Sigmoid colon (tissue), 7 donors: ENCODE data around the gene CHD5. TPM values are rescaled to one million over a fixed set of nuclear protein-coding genes. Genes with fewer than 3 reads are reported as not detected.

ENCODE experiments used
- DNase-seq: peaks from one replicate; pipeline ENCODE4 v3.0.0-alpha.2; 2019
- H3K27ac ChIP-seq, 4 donors: fragments of 200-600 bp; sonication (generic); one replicate each; pipeline ENCODE4 v1.5.1; 2016 to 2019; ENCODE audit warnings: mild to moderate bottlenecking in 1 of 4
- H3K27me3 ChIP-seq, 3 donors: fragments of 200-600 bp; sonication (generic); one replicate each; pipeline ENCODE4 v1.5.1; 2019; ENCODE audit warnings: mild to moderate bottlenecking in 1 of 3
- H3K36me3 ChIP-seq, 4 donors: fragments of 200-600 bp; sonication (generic); one replicate each; pipeline ENCODE4 v1.5.1; 2016 to 2019
- H3K4me1 ChIP-seq, 4 donors: fragments of 200-600 bp; sonication (generic); one replicate each; pipeline ENCODE4 v1.5.1; 2017 to 2019
- H3K4me3 ChIP-seq, 4 donors: fragments of 200-600 bp; sonication (generic); one replicate each; pipeline ENCODE4 v1.5.1; 2017 to 2019; ENCODE audit warnings: mild to moderate bottlenecking in 2 of 4, moderate library complexity in 1 of 4
- H3K9me3 ChIP-seq, 4 donors: fragments of 200-600 bp in 3 of 4; sonication (generic) in 3 of 4; one replicate each; pipeline versions ENCODE4 v1.5.1 to v1.6.1; 2013 to 2019
- EP300 ChIP-seq, 4 donors: sonication (generic); formaldehyde crosslinking; IDR thresholded peaks; one replicate each; pipeline ENCODE4 v1.6.1; 2017; ENCODE audit warnings: antibody characterized with exemption in 4 of 4
- POLR2A ChIP-seq, 2 donors: fragments of 450-650 bp; IDR thresholded peaks; one replicate each; pipeline ENCODE4 v1.6.1; 2016; ENCODE audit warnings: antibody characterized with exemption in 2 of 2, mild to moderate bottlenecking in 2 of 2, moderate library complexity in 2 of 2
- POLR2AphosphoS5 ChIP-seq, 4 donors: sonication (generic); formaldehyde crosslinking; IDR thresholded peaks; one replicate each; pipeline ENCODE4 v1.6.1; 2017; ENCODE audit warnings: antibody characterized with exemption in 4 of 4
- WGBS, 2 donors: extraction: QIAGEN DNeasy Blood & Tissue Kit; methylation state at CpG; one replicate each; pipeline ENCODE4 v1.1.7; 2013; 5-methylcytosine and 5-hydroxymethylcytosine counted together
- intact Hi-C: fragments of 100-400 bp; cut with DNase I; formaldehyde crosslinking; loops from one replicate; pipeline ENCODE4 v1.15.1; 2023
- polyA plus RNA-seq, 3 donors: library from polyadenylated mRNA; stranded (reverse); fragments of 200-250 nt; gene quantifications; one replicate each; pipeline ENCODE4 v1.2.3, GENCODE V29; 2013
- total RNA-seq, 4 donors: library from RNA; depleted of rRNA; stranded (reverse); fragments of >200 nt; gene quantifications; one replicate each; pipeline ENCODE4 v1.1.0, GENCODE V29; 2016
- TF ChIP-seq, protein P1 (sequence below), 4 experiments: fragments of 450-650 bp in 3 of 4; fragments of 200-600 bp in 1 of 4; IDR thresholded peaks; one replicate each; pipeline ENCODE4 v1.5.1; 2016 to 2019; ENCODE audit warnings: antibody characterized with exemption in 4 of 4, mild to moderate bottlenecking in 3 of 4, moderate library complexity in 2 of 4
- donor health status: healthy with polysubstance abuse.
- donor health status: Bipolar disorder and iron deficiency.
- donor health status: healthy.

CHD5 gene
- total and polyA plus RNA-seq, 7 donors = 0.49 to 2.8 (median 1.4) TPM; not detected in 2

DNA sequence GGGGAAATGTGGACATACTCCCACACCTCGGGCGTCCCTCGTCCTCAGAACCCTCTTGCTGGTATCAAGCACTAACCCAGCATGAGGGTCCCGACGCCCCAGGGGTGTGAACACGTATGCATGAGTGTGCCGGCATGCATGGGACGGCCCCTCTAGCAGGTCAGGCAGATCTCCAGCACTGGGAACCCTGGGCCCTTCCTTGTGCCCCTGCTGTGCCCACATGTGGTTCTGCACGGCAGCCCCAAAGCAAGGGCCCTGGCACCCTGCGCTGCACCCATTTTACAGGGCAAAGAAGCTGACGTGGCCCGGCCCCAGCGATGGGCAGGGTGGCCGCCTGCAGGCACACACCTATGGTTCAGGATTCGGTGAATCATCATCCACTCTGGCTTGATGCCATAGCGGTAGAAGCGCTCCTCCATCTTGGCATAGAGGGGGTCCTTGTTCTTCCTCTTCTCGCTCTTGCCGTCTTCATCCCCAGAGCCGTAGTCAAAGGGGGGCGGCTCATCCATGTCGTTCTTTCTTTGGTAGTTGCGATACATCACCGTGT is 34.2 kb downstream of the CHD5 start:
- WGBS, 2 donors = 82 to 90% methylated on average over 24 of the region's 24 CpGs
- DNase-seq = no peak
- no peaks in the 10 kb centered on the region for H3K36me3 ChIP-seq
- peaks cover 0 to 12% (median 9%) of the 10 kb centered on the region in 4 donors for H3K4me1 ChIP-seq
- no peaks in the 10 kb centered on the region for H3K9me3 ChIP-seq
- TF ChIP-seq EP300 (IDR thresholded peaks at IDR 0.05) (no peak), POLR2A (IDR thresholded peaks at IDR 0.05) (no peak), POLR2AphosphoS5 (IDR thresholded peaks at IDR 0.05) (no peak)
- TF ChIP-seq, protein P1, sequence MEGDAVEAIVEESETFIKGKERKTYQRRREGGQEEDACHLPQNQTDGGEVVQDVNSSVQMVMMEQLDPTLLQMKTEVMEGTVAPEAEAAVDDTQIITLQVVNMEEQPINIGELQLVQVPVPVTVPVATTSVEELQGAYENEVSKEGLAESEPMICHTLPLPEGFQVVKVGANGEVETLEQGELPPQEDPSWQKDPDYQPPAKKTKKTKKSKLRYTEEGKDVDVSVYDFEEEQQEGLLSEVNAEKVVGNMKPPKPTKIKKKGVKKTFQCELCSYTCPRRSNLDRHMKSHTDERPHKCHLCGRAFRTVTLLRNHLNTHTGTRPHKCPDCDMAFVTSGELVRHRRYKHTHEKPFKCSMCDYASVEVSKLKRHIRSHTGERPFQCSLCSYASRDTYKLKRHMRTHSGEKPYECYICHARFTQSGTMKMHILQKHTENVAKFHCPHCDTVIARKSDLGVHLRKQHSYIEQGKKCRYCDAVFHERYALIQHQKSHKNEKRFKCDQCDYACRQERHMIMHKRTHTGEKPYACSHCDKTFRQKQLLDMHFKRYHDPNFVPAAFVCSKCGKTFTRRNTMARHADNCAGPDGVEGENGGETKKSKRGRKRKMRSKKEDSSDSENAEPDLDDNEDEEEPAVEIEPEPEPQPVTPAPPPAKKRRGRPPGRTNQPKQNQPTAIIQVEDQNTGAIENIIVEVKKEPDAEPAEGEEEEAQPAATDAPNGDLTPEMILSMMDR (IDR thresholded peaks at IDR 0.05) = no peak
- H3K27ac ChIP-seq = no peak overlapping the region
- H3K4me3 ChIP-seq = no peak overlapping the region
- peaks cover 14 to 43% (median 30%) of the 10 kb centered on the region in 3 donors for H3K27me3 ChIP-seq
- intact Hi-C loops = no loop called here

DNA sequence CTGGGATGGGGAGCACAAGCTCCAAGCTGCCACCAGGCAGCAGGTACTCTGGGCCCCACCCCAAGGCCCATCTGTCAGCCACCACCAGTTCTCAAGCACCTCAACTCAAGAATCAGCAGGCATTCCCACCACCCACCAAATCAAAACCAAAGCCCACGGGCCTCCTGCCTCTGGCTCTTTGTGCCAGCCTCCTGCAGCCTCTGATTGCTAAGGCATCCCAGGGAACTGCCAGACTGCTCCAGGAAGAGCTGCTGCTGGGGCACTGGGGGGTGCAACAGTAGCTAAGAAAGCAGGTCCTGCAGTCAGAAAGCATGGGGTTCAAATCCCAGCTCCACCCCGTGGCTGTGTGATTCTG is 34.7 kb downstream of the CHD5 start:
- DNase-seq = no peak
- H3K4me3 ChIP-seq = no peak overlapping the region
- no peaks in the 10 kb centered on the region for H3K9me3 ChIP-seq
- H3K27me3 ChIP-seq = peaks cover 14 to 43% (median 30%) of the 10 kb centered on the region in 3 donors
- intact Hi-C loops = no loop called here
- WGBS, 2 donors = 71 to 80% methylated on average over 2 of the region's 2 CpGs
- peaks cover 0 to 12% (median 9%) of the 10 kb centered on the region in 4 donors for H3K4me1 ChIP-seq
- no peaks in the 10 kb centered on the region for H3K36me3 ChIP-seq
- no peak overlapping the region for H3K27ac ChIP-seq
- TF ChIP-seq EP300 (IDR thresholded peaks at IDR 0.05) (no peak), POLR2AphosphoS5 (IDR thresholded peaks at IDR 0.05) (no peak), POLR2A (IDR thresholded peaks at IDR 0.05) (no peak)
- TF ChIP-seq, protein P1 (IDR thresholded peaks at IDR 0.05) = no peak

GRCh38 chr1:6144647-6145395 is 35.3 kb downstream of the CHD5 start:
- H3K4me3 ChIP-seq = no peak overlapping the region
- peaks cover 14 to 43% (median 30%) of the 10 kb centered on the region in 3 donors for H3K27me3 ChIP-seq
- intact Hi-C loops = no loop called here
- no peak for DNase-seq
- no peak overlapping the region for H3K27ac ChIP-seq
- H3K9me3 ChIP-seq = no peaks in the 10 kb centered on the region
- H3K4me1 ChIP-seq = peaks cover 0 to 12% (median 9%) of the 10 kb centered on the region in 4 donors
- 61 to 65% methylated on average over 16 of the region's 16 CpGs for WGBS, 2 donors
- no peaks in the 10 kb centered on the region for H3K36me3 ChIP-seq
- TF ChIP-seq POLR2AphosphoS5 (IDR thresholded peaks at IDR 0.05) (no peak), EP300 (IDR thresholded peaks at IDR 0.05) (no peak), POLR2A (IDR thresholded peaks at IDR 0.05) (no peak)
- TF ChIP-seq, protein P1 (IDR thresholded peaks at IDR 0.05) = no peak

DNA sequence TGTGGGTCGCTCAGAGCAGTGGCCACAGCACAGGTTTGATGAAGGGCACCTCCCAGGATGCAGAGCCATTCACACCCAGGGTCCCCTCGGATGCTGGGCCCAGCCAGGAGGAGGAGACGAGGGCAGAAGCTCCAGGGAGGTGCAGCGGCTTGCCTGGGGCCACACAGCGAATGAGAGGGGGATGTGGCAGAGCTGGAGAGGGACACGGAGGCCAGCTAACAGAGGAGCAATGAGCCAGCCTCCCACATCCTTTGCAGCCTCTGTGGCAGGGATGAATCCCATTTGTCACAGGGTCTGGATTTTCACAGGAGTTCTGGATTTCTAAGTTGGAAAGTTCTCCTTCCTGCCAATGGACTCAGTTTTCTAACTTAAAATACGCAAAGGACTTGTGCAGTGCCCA is 35.9 kb downstream of the CHD5 start:
- no peak for DNase-seq
- H3K4me3 ChIP-seq = no peak overlapping the region
- 84 to 87% methylated on average over 7 of the region's 7 CpGs for WGBS, 2 donors
- H3K27me3 ChIP-seq = peaks cover 14 to 40% (median 27%) of the 10 kb centered on the region in 3 donors
- no peaks in the 10 kb centered on the region for H3K36me3 ChIP-seq
- no peak overlapping the region for H3K27ac ChIP-seq
- H3K4me1 ChIP-seq = peaks cover 0 to 11% (median 9%) of the 10 kb centered on the region in 4 donors
- H3K9me3 ChIP-seq = no peaks in the 10 kb centered on the region
- intact Hi-C loops = no loop called here
- TF ChIP-seq, protein P1 (IDR thresholded peaks at IDR 0.05) = no peak
- TF ChIP-seq POLR2A (IDR thresholded peaks at IDR 0.05) = no peak
- TF ChIP-seq POLR2AphosphoS5 (IDR thresholded peaks at IDR 0.05) = no peak
- no peak for TF ChIP-seq EP300 (IDR thresholded peaks at IDR 0.05)
